HG03066 (cell line): ENCODE results near the gene GBF1.

ENCODE experiments used
- ATAC-seq: cut with Tn5 transposase; IDR thresholded peaks from one replicate; pipeline ENCODE4 v1.9.1; 2021; ENCODE audit warnings: low read depth; ENCODE audit not compliant: unreplicated experiment

The GBF1 gene

GRCh38 chr10:102384606-102385429, 139.5 kb downstream of the GBF1 start:
- ATAC-seq: no peak

DNA sequence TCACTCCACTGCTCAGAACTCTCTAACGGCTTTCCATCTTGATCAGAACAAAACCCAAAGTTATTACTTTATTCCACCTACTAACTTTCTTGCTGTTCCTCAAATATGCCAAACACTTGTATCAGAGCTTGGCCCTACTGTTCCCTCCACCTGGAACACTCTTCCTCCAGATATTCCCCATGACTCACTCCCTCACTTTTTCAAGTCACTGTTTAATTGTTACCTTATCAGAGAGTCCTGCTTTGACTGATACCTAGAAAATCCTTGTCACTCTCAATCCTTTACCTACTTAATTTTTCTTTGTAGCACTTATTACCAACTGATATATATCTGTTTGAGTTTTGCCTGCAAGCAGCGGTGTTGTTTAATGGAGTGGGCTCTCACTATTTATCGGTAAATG, 144.6 kb downstream of the GBF1 start:
- ATAC-seq: no peak

DNA sequence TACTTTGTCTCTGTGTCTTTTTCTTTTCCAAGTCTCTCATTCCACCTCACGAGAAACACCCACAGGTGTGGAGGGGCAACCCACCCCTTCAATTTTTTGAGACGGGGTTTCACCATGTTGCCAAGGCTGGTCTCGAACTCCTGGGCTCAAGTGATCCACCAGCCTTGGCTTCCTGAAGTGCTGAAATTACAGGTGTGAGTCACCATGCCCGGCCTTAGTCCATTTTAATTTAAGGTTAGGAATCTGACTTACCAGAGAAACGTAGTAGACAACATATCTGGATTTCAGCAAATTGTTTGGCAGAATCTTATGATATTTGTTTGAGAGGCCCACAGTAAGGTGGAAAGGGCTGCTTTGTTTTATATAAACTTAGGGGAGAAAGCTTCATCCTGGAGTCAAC, 147.0 kb downstream of the GBF1 start:
- ATAC-seq: no peak

- ATAC-seq: no peak
These were observed 148.2 kb downstream of the GBF1 start for GRCh38 chr10:102393411-102394078.

DNA sequence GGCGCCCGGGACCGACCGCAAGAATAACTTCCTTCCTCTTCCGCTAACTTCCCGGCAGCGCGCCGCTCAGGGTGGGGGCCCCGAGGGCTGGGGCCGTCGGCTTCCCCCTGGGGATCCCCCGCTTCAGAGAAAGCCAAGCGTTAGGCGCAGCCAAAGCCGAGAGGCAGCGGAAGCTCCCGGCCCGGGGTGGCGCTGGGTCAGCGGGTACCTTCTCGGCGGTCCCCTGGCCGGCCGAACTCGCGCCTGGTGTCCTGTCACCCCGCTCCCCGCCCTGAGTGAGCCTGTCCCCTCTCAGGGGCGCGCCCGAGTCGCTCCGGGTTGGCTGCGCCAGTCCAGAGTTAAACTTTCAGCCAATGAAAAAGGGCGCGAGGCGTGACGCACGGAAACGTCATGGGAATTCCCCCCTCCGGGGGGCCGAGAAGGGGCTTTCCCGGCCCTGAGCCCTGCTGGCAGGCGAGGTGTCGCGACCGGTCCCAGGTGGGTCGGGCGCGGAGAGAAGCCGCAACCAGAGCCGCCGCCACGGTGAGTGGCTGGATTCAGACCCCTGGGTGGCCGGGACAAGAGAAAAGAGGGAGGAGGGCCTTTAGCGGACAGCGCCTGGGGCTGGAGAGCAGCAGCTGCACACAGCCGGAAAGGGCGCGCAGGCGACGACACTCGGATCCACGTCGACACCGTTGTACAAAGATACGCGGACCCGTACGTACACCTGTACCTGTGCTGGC, 148.9 kb downstream of the GBF1 start:
- ATAC-seq: peak; percentile 76

DNA sequence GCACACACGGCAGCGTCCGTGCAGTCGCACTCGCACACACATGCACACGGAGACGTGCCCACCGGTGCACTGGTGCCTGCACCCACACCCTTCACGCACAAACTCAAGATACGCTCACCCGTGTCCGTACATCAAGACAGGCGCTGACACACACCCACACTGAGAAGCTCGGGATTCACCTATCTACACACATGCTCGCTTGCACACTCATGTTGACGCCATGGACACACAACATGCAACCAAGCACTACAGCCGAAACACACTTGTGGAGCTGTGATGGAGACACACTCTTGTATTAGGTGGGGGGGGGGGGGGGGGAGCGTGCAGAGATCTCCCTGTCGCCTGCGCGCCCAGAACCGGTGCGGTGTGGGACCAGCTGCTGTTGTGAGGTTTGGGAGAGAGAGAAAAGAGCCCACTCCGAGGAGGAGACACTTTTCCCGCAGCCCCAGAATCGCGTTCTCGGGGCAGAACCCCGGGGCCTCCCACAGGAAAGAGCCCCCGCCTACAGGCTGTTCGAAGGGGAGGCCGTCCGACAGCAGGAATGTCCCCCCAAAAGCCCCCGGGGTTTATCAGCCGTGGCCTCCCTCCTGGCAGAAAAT, 149.6 kb downstream of the GBF1 start:
- ATAC-seq: peak; percentile 2

GRCh38 chr10:102395400-102396316, 150.3 kb downstream of the GBF1 start, which contains the start of gene NFKB2:
TSS of gene NFKB2 (plus strand) at chr10:102395705. CDS start at chr10:102395960, 255 bp downstream.
- ATAC-seq: no peak

- ATAC-seq: no peak
These were observed 151.0 kb downstream of the GBF1 start for GRCh38 chr10:102396317-102396650.

DNA sequence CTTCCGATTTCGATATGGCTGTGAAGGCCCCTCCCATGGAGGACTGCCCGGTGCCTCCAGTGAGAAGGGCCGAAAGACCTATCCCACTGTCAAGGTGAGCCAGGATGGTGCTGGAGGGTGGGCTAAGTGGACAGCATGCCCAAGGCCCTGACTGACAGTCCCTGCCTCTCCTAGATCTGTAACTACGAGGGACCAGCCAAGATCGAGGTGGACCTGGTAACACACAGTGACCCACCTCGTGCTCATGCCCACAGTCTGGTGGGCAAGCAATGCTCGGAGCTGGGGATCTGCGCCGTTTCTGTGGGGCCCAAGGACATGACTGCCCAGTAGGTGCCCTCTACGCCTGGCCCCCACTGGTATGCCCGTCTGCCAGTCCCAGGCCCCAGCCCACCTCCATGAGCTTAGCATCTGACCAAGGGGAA, 151.4 kb downstream of the GBF1 start:
- no peak for ATAC-seq

GRCh38 chr10:102397222-102398171, 152.2 kb downstream of the GBF1 start:
- no peak for ATAC-seq

DNA sequence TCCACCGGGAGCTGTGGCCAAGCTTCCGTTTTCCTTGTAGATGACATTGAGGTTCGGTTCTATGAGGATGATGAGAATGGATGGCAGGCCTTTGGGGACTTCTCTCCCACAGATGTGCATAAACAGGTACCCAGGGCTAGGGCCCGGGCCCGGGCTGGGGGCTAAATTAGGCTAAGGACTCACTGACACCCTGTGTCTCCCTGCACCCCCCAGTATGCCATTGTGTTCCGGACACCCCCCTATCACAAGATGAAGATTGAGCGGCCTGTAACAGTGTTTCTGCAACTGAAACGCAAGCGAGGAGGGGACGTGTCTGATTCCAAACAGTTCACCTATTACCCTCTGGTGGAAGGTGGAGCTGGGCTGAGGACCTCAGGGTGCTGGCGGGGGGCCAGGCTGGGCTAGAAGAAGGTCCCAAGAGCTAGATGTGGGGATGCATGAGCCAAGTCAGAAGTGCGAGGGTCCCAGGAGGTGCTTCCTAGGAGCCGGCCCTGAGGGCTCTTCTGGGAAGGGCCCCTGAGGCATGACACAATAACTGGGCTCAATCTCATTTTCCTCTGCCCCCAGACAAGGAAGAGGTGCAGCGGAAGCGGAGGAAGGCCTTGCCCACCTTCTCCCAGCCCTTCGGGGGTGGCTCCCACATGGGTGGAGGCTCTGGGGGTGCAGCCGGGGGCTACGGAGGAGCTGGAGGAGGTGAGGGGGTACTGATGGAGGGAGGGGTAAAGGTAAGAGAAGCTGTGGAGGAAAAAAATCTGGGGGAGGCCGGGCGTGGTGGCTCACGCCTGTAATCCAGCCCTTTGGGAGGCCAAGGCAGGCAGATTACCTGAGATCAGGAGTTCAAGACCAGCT, 153.1 kb downstream of the GBF1 start:
- ATAC-seq: no peak

- peak; percentile 39 for ATAC-seq
These were observed 154.1 kb downstream of the GBF1 start for GRCh38 chr10:102399217-102400021.

- ATAC-seq: no peak
These were observed 154.7 kb downstream of the GBF1 start for GRCh38 chr10:102400076-102400475.

- ATAC-seq: no peak
These were observed 155.4 kb downstream of the GBF1 start for GRCh38 chr10:102400598-102401341.

- no peak for ATAC-seq
These were observed 156.0 kb downstream of the GBF1 start for GRCh38 chr10:102401342-102401654.

DNA sequence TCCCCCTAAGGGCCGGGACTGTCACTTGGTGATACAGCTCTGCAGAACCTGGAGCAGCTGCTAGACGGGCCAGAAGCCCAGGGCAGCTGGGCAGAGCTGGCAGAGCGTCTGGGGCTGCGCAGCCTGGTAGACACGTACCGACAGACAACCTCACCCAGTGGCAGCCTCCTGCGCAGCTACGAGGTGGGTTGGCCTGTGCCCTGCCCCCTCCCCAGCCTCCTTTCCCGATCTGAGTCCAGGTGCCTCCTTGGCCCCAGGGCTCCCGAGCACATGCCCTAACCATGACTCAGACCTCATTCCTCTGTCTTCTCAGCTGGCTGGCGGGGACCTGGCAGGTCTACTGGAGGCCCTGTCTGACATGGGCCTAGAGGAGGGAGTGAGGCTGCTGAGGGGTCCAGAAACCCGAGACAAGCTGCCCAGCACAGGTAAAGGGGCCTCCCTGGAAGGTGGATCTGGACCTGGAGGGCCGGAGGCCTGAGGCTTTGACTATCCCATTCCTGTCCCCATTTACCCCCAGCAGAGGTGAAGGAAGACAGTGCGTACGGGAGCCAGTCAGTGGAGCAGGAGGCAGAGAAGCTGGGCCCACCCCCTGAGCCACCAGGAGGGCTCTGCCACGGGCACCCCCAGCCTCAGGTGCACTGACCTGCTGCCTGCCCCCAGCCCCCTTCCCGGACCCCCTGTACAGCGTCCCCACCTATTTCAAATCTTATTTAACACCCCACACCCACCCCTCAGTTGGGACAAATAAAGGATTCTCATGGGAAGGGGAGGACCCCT, 156.6 kb downstream of the GBF1 start:
- ATAC-seq: no peak
